Measurements from ENCODE around the gene DNAJC1.

DNA sequence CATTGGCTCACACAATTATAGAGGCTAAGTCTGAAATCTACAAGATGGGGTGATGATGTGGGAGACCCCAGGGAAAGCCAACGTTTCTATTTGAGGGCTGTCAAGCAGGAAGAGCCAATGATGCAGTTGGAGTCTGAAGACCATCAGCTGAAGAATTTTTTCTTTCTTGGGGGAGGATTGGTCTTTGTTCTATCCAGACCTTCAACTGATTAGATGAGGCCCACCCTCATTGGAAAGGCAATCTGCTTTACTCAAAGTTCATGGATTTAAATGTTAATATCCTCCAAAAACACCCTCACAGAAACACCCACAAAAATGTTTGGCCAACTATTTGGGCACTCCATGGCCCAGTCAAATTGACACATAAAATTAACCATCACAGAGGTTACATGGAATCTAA is 44.3 kb upstream of the DNAJC1 start:
- TF ChIP-seq, protein P1, sequence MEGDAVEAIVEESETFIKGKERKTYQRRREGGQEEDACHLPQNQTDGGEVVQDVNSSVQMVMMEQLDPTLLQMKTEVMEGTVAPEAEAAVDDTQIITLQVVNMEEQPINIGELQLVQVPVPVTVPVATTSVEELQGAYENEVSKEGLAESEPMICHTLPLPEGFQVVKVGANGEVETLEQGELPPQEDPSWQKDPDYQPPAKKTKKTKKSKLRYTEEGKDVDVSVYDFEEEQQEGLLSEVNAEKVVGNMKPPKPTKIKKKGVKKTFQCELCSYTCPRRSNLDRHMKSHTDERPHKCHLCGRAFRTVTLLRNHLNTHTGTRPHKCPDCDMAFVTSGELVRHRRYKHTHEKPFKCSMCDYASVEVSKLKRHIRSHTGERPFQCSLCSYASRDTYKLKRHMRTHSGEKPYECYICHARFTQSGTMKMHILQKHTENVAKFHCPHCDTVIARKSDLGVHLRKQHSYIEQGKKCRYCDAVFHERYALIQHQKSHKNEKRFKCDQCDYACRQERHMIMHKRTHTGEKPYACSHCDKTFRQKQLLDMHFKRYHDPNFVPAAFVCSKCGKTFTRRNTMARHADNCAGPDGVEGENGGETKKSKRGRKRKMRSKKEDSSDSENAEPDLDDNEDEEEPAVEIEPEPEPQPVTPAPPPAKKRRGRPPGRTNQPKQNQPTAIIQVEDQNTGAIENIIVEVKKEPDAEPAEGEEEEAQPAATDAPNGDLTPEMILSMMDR (conservative IDR thresholded peaks at IDR 0.05): no peak
- TF ChIP-seq EZH2 (IDR thresholded peaks at IDR 0.05; ENCODE audit: low read depth): no peak
